Measurements from ENCODE around the gene VGLL3.

DNA sequence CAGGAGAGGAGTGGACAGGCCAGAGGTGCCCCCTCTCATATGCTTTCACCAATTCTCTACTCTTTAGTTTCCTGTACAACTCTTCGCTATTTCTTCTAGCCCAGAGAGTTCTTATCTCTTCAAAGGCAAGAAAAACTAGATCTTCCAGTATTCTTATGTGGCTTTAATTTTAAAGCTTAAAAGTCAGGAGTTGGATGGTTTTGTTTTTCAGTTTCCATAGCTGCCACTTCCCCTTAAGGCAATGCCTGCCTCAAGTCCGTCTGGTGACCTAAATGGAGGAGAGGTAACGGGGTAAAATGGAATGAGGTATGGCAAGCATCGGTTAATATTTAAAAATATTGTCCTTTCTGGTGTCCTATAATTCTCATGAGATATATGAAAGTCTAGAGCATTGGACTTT lies 11.4 kb upstream of the VGLL3 start:
- TF ChIP-seq, protein P1, sequence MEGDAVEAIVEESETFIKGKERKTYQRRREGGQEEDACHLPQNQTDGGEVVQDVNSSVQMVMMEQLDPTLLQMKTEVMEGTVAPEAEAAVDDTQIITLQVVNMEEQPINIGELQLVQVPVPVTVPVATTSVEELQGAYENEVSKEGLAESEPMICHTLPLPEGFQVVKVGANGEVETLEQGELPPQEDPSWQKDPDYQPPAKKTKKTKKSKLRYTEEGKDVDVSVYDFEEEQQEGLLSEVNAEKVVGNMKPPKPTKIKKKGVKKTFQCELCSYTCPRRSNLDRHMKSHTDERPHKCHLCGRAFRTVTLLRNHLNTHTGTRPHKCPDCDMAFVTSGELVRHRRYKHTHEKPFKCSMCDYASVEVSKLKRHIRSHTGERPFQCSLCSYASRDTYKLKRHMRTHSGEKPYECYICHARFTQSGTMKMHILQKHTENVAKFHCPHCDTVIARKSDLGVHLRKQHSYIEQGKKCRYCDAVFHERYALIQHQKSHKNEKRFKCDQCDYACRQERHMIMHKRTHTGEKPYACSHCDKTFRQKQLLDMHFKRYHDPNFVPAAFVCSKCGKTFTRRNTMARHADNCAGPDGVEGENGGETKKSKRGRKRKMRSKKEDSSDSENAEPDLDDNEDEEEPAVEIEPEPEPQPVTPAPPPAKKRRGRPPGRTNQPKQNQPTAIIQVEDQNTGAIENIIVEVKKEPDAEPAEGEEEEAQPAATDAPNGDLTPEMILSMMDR (IDR thresholded peaks at IDR 0.05; ENCODE audit: low read depth, low read length, poor library complexity, severe bottlenecking): no peak
- no peak for TF ChIP-seq EZH2phosphoT487 (IDR thresholded peaks at IDR 0.05; ENCODE audit: borderline replicate concordance, low read length)
